Esophagus (tissue), 2 donors: Measurements from ENCODE around the gene MGA. TPM values are rescaled to one million over a fixed set of nuclear protein-coding genes. Genes with fewer than 3 reads are reported as not detected.

Experiments
- H3K27ac ChIP-seq, 2 donors: one replicate each; pipeline ENCODE4 v1.5.1; 2013; ENCODE audit warnings: low read depth in 2 of 2, mild to moderate bottlenecking in 2 of 2, inconsistent platforms in 1 of 2, low read length in 1 of 2, moderate library complexity in 1 of 2
- H3K27me3 ChIP-seq, 2 donors: one replicate each; pipeline ENCODE4 v1.6.1; 2013; ENCODE audit warnings: low read length in 2 of 2, control low read depth in 1 of 2, mild to moderate bottlenecking in 1 of 2; ENCODE audit not compliant: insufficient read depth in 2 of 2, control insufficient read depth in 1 of 2
- H3K36me3 ChIP-seq, 2 donors: one replicate each; pipeline ENCODE4 v1.6.1; 2013; ENCODE audit warnings: low read length in 1 of 2; ENCODE audit not compliant: control insufficient read depth in 2 of 2, insufficient read depth in 2 of 2
- H3K4me1 ChIP-seq, 2 donors: one replicate each; pipeline ENCODE4 v1.6.1; 2013; ENCODE audit warnings: low read length in 1 of 2; ENCODE audit not compliant: control insufficient read depth in 2 of 2, insufficient read depth in 2 of 2
- H3K4me3 ChIP-seq, 2 donors: one replicate each; pipeline ENCODE4 v1.5.1; 2013; ENCODE audit warnings: low read length in 2 of 2, mild to moderate bottlenecking in 2 of 2, low read depth in 1 of 2, moderate library complexity in 1 of 2
- H3K9me3 ChIP-seq, 2 donors: one replicate each; pipeline ENCODE4 v1.6.1; 2013; ENCODE audit warnings: mild to moderate bottlenecking in 2 of 2, low read depth in 1 of 2, low read length in 1 of 2, moderate library complexity in 1 of 2; ENCODE audit not compliant: control insufficient read depth in 2 of 2, insufficient read depth in 1 of 2
- WGBS, 2 donors: extraction: QIAGEN DNeasy Blood & Tissue Kit; methylation state at CpG; one replicate each; pipeline ENCODE4 v1.1.7; 2013; 5-methylcytosine and 5-hydroxymethylcytosine counted together
- polyA plus RNA-seq, 2 donors: library from polyadenylated mRNA; stranded (reverse); fragments of 200-250 nt; gene quantifications; one replicate each; pipeline ENCODE4 v1.2.3, GENCODE V29; 2013
- donor health status: healthy with polysubstance abuse.
- donor health status: Bipolar disorder and iron deficiency.

Gene MGA
- polyA plus RNA-seq, 2 donors: 2.8 to 3.0 TPM

DNA sequence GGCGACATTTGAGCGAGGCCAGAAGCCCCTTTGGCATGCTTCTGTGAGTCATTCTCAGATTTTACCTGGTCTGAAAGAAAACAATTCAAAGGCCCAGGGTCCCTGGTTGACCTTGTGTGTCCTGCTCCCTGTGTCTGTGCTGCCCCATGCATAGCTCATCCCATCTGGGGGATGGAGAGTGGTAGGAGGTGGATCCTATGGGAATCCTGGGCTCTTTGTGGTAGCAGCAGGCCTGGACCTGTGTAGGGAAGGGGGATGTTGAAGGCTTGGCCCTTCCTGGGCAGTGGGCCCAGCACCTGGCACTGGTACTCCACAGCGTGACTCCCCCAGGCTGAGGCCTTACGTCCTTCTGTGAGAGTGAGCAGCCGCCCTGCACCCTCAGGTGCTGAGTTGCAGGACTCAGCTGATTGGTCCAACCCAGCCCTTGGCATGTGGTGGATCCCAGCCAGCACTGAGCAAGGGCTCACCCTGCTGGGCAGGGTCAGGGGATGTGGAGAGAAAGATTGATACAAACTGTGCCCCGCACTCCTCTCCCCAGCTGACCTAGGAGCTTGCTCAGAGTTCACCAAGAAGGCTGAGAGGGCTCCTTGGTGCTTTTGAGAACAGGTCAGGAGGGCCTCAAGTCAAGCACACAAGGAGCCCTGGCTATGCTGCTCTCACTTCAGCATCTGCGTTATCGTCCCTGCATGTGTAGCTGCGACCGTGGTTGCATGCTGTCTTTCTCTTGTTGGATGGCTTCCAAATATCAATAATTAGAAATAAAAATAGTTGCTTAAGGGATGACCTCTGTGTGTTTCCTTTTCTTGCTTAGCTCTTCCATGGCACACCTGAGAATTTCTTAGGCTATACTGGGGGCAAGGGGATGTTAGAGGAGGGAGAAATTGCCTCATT, 146.3 kb downstream of the MGA start:
- H3K27me3 ChIP-seq: no peaks in the 10 kb centered on the region
- H3K4me1 ChIP-seq: peaks cover 4 to 34% of the 10 kb centered on the region in 2 donors
- peaks cover 0 to 12% of the 10 kb centered on the region in 2 donors for H3K36me3 ChIP-seq
- no peaks in the 10 kb centered on the region for H3K9me3 ChIP-seq
- peak overlapping the region; percentile 73 to 81 for H3K27ac ChIP-seq
- WGBS, 2 donors: 53 to 59% methylated on average over 10 of the region's 10 CpGs
- H3K4me3 ChIP-seq: no peak overlapping the region

DNA sequence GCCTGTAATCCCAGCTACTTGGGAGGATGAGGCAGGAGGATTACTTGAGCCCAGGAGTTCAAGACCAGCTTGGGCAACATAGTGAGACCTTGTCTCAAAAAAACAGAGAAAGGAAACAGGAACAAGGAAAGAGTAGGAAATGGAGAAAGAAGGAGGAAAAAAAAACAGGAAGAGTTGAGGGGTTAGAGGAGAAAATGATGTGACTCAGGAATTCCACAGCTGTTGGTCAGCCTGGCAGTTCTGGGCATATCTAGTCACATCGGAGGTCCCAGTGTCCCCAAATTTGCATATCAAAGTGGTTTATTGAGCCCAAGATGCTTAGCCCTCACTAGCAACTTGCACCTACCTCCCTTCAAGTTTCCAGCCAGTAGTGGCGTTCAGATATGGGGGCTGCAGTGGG, 148.9 kb downstream of the MGA start:
- WGBS, 2 donors: 77% methylated on average over 2 of the region's 2 CpGs
- H3K9me3 ChIP-seq: no peaks in the 10 kb centered on the region
- peaks cover 4 to 32% of the 10 kb centered on the region in 2 donors for H3K4me1 ChIP-seq
- H3K36me3 ChIP-seq: peaks cover 16 to 31% of the 10 kb centered on the region in 2 donors
- peak overlapping the region in 1 of 2 donors; percentile 8 for H3K27ac ChIP-seq
- no peak overlapping the region for H3K4me3 ChIP-seq
- H3K27me3 ChIP-seq: no peaks in the 10 kb centered on the region

DNA sequence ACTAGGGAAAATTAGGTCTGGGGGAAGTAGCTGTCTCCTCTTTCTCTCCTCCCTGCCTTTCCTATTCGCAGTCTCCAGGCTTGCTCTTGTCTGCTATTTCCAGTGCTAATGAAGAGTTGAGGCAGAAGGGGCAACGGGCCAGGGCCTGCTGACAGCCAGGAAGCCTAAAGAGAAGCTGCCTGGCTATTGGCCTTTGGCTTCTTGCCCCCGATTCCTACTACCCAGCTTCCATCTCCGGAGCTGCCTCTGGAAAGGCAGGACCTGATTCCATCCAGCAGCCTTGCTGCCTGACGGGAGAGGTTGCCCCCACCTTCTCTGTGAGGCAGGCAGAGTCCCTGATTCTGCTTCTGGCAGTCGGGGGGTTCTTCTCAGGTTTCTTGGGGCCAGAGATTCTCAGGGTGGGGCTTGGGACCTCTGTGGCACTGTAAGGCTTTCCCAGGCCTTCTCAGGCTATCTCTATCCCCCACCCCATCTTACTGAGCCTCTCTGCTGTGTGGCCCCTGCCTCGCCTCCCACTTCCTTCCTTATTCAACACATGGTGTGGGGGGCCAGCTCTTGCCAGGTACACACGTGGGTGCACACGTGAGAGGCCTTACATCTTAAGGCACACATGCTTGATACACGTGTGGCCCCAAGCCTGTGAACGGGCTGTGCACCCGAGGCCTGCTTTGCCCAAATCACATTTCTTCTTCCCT, 149.5 kb downstream of the MGA start:
- H3K36me3 ChIP-seq: peaks cover 16 to 35% of the 10 kb centered on the region in 2 donors
- H3K4me3 ChIP-seq: no peak overlapping the region
- peaks cover 4 to 27% of the 10 kb centered on the region in 2 donors for H3K4me1 ChIP-seq
- H3K9me3 ChIP-seq: no peaks in the 10 kb centered on the region
- H3K27ac ChIP-seq: peak overlapping the region in 1 of 2 donors; percentile 8
- 50 to 63% methylated on average over 12 of the region's 12 CpGs for WGBS, 2 donors
- no peaks in the 10 kb centered on the region for H3K27me3 ChIP-seq

DNA sequence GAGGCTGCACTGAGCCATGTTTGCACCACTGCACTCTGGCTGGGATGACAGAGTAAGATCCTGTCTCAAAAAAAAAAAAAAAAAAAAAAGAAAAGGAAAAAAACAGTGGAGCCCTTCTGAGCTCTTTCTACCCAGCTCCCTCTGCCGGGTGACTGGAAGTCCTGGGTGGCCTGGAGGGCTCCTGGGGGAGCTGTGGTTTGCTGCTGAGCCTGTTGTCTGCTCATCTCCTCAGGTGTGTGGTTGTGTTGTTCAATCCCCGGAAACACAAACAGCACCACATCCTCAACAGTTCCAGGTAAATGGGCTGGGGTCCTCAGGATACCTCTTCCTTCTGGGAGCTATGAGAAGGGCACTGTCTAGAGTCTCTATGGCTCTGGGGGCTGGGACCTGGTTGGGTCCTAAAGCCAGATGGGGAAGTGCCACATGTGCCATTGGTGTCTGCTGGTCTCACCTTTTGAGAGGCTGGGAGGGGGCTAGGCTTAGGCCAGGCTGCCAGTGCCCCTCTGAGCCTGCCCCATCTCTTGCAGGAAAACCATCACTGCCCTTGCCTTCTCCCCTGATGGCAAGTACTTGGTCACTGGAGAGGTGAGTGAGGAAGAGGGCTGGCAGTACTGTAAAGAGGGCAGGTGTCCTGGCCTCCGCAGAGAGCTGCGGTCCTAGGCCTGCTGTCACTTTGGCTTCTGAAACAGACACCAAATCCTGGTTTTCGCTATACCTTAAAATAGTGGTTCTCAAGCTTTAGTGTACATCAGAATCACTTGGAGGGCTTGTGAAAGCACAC, 150.6 kb downstream of the MGA start:
- Histone ChIP-seq H3K27ac (no peak overlapping the region), H3K4me1 (peaks cover 0 to 20% of the 10 kb centered on the region in 2 donors), H3K27me3 (no peaks in the 10 kb centered on the region), H3K9me3 (no peaks in the 10 kb centered on the region), H3K4me3 (no peak overlapping the region), H3K36me3 (peaks cover 16 to 43% of the 10 kb centered on the region in 2 donors)
- WGBS, 2 donors: 81 to 82% methylated on average over 5 of the region's 5 CpGs

DNA sequence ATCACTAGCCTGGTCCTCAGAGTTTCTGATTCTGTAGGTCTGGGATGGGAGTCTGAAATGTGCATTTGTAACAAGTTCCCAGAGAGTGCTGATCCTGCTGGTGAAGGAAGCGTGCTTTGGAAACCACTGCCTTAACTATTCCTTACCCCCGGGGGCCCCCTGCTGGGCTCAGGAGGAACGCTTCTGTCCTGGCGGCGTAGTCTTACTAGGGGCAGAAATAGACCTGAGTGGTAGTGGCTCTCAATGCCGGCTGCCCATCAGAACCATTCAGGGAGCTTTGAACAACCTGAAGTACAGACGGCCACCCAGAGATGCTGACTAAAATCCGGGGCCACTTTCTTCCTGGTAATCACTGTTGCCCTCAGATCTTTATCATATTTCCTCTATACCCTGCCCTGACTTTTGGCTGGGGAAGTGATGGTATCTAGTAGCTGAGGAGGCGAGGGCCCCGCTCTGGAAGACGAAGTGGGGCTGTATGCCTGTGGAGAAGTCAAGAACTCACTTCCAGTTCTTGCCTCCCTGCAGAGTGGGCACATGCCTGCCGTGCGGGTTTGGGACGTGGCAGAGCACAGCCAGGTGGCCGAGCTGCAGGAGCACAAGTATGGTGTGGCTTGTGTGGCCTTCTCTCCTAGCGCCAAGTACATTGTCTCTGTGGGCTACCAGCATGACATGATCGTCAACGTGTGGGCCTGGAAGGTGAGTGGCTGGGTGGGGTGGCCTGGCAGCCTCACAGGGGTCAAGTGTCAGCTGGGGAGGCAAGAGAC, 151.4 kb downstream of the MGA start:
- Histone ChIP-seq H3K27ac (no peak overlapping the region), H3K9me3 (no peaks in the 10 kb centered on the region), H3K36me3 (peaks cover 16 to 45% of the 10 kb centered on the region in 2 donors), H3K4me1 (peaks cover 0 to 14% of the 10 kb centered on the region in 2 donors), H3K27me3 (no peaks in the 10 kb centered on the region), H3K4me3 (no peak overlapping the region)
- 49 to 51% methylated on average over 18 of the region's 18 CpGs for WGBS, 2 donors

DNA sequence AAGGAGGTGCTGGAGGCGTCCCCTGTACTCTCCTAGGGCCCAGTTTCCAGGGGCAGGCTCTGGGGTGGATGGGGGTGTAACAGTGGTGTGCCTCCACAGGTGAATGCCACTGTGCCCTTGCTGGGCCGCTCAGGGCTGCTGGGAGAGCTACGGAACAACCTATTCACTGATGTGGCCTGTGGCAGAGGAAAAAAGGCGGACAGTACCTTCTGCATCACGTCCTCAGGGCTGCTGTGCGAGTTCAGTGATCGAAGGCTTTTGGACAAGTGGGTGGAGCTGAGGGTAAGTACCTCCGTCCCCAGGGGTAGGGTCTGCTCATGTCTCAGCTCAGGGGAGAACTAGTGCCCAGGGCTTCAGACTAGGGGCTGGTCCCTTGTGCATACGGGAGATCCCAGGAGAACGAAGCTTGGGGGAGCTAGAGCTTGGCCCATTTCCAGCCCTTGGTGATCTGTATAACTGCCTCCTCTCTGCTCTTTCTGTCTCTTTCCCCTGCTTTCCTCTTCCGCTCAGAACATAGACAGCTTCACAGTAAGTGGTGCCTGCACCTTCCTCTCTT, 152.7 kb downstream of the MGA start:
- WGBS, 2 donors: 88 to 90% methylated on average over 11 of the region's 11 CpGs
- Histone ChIP-seq H3K36me3 (peaks cover 18 to 57% of the 10 kb centered on the region in 2 donors), H3K27ac (no peak overlapping the region), H3K27me3 (no peaks in the 10 kb centered on the region), H3K9me3 (no peaks in the 10 kb centered on the region), H3K4me1 (peaks cover 0 to 12% of the 10 kb centered on the region in 2 donors), H3K4me3 (no peak overlapping the region)

DNA sequence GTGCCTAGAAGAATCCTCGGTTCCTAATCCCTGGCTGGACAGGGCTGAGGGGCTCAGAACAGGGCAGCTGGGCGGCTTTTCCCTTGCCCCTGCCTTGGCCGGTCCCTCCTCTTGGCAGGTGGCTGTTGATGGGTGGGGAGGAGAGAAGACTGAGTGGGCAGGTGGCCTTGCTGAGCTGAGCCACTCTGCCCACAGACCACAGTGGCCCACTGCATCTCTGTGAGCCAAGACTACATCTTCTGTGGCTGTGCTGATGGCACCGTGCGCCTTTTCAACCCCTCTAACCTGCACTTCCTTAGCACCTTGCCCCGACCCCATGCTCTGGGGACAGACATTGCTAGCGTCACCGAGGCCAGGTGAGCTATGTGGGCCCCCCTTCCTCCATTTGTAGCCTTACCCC, 153.2 kb downstream of the MGA start:
- Histone ChIP-seq H3K4me1 (peaks cover 0 to 12% of the 10 kb centered on the region in 2 donors), H3K9me3 (no peaks in the 10 kb centered on the region), H3K4me3 (no peak overlapping the region), H3K36me3 (peaks cover 23 to 62% of the 10 kb centered on the region in 2 donors), H3K27ac (no peak overlapping the region), H3K27me3 (no peaks in the 10 kb centered on the region)
- WGBS, 2 donors: 90 to 91% methylated on average over 8 of the region's 8 CpGs

DNA sequence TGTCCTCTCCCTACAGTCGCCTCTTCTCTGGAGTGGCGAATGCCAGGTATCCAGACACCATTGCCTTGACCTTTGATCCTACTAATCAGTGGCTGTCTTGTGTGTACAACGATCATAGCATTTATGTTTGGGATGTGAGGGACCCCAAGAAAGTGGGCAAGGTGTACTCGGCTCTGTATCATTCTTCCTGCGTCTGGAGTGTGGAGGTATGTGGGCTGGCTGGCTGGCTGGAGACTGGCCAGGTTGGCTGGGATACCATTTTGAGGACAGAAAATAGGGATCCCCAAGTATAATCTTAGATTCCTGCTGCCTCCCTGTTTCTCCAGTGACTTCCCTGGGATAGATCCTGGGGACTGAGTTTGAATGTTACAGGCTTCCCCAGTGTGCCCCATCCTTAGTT, 154.3 kb downstream of the MGA start:
- Histone ChIP-seq H3K4me3 (no peak overlapping the region), H3K27me3 (no peaks in the 10 kb centered on the region), H3K9me3 (no peaks in the 10 kb centered on the region), H3K36me3 (peaks cover 30 to 71% of the 10 kb centered on the region in 2 donors), H3K27ac (no peak overlapping the region), H3K4me1 (peaks cover 0 to 10% of the 10 kb centered on the region in 2 donors)
- 83 to 87% methylated on average over 5 of the region's 5 CpGs for WGBS, 2 donors
